ENCODE results near the gene SDHC. TPM values are rescaled to one million over a fixed set of nuclear protein-coding genes. Genes with fewer than 3 reads are reported as not detected.

SDHC gene
- total and polyA plus RNA-seq, 2 of the 13 experiments (the other 11 are each of a cell fraction or from before 2014, with no cell fraction given): 27.1 to 229 TPM

DNA sequence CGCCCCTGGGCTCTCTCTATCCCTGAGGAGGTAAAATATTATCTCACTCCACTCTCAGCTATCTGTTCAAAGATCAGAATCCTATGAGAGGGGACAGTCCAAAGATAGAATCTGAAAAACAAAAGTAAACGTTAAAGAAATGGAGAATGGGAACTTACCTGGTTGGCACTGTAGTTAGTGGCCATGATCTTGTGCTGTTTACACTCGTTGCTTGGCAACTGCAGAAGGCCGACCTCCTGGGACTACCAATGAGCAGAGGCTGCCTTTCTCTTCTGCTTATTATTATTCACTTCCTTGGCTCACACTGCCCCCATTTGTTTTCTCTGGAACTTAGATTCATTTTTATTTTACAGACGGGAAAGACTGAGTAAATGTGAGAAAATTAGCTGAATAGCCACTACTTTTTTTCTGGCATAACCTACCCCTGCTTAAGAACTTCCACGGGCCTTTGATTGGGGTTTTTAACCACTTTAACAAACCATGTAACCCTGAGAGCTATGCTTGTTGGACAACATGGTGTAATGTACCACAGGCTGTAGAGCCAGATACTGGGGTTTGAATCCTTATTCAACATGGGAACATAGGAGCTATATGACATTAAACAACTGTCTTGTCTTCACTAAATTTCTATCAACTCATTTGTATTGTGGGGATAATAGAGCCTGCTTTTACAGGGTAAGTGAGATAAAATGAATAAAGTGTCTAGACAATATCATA is 53.7 kb downstream of the SDHC start, which contains the start of gene CFAP126 (continued):
- TF ChIP-seq ZNF513 (CRISPR knock-in tag; conservative IDR thresholded peaks at IDR 0.05) (no peak), SOX13 (IDR thresholded peaks at IDR 0.05) (no peak), SOX13 (CRISPR knock-in tag; conservative IDR thresholded peaks at IDR 0.05 in 1 of 2, IDR thresholded peaks at IDR 0.05 in 1 of 2) (no peak), ZNF687 (CRISPR knock-in tag; IDR thresholded peaks at IDR 0.05) (no peak), HMG20A (CRISPR knock-in tag; IDR thresholded peaks at IDR 0.05; ENCODE audit: borderline replicate concordance) (0 out of 2 replicates have a peak, but pooled peaks have one; percentile 11), ATF7-NPFF (CRISPR knock-in tag; IDR thresholded peaks at IDR 0.05; ENCODE audit: low read depth) (no peak), LCORL (IDR thresholded peaks at IDR 0.05) (no peak), LCORL (CRISPR knock-in tag; IDR thresholded peaks at IDR 0.05) (0 out of 2 replicates have a peak, but pooled peaks have one; percentile 29), STAT6 (CRISPR knock-in tag; IDR thresholded peaks at IDR 0.05; ENCODE audit: borderline replicate concordance) (no peak), RAD51 (IDR thresholded peaks at IDR 0.05; ENCODE audit: borderline replicate concordance) (no peak), MEF2D (CRISPR knock-in tag; IDR thresholded peaks at IDR 0.05) (peak; percentile 82), ZNF746 (CRISPR knock-in tag; IDR thresholded peaks at IDR 0.05) (no peak), ZGPAT (CRISPR knock-in tag; IDR thresholded peaks at IDR 0.05) (peak; percentile 40; the same call in 1 of the 2 replicates), CBFB (CRISPR knock-in tag; IDR thresholded peaks at IDR 0.05) (no peak), KDM3A (CRISPR knock-in tag; IDR thresholded peaks at IDR 0.05; ENCODE audit: low read depth) (no peak; the same call in 1 of the 2 replicates), ZFP41 (CRISPR knock-in tag; IDR thresholded peaks at IDR 0.05; ENCODE audit: borderline replicate concordance) (no peak), GLMP (CRISPR knock-in tag; IDR thresholded peaks at IDR 0.05; ENCODE audit: borderline replicate concordance) (no peak), ZNF230 (CRISPR knock-in tag; IDR thresholded peaks at IDR 0.05) (no peak), JDP2 (CRISPR knock-in tag; IDR thresholded peaks at IDR 0.05; ENCODE audit: borderline replicate concordance) (no peak)
